ENCODE data around the gene FGR.
A peak's percentile ranks its signal among the peaks of the same experiment; 100 is the strongest.

Gene FGR

GRCh38 chr1:27575840-27576331, 59.1 kb downstream of the FGR start:
- TF ChIP-seq CTCF (IDR thresholded peaks at IDR 0.05; ENCODE audit: extremely low read depth, insufficient read depth, missing control alignments): peak; percentile 15
- DNase-seq (ENCODE audit: low spot score): peak; percentile 79
- in situ Hi-C loops (cut with MboI; ENCODE audit: low pct_unique_long_range_greater_than_20kb, low sequenced_read_pairs, unreplicated experiment): no loop called here

- TF ChIP-seq CTCF (IDR thresholded peaks at IDR 0.05; ENCODE audit: extremely low read depth, insufficient read depth, missing control alignments): peak; percentile 32
- DNase-seq (ENCODE audit: low spot score): no peak
- in situ Hi-C loops (cut with MboI; ENCODE audit: low pct_unique_long_range_greater_than_20kb, low sequenced_read_pairs, unreplicated experiment): no loop called here
Measured at GRCh38 chr1:27574871-27575831, 59.8 kb downstream of the FGR start.

- DNase-seq (ENCODE audit: low spot score): no peak
- in situ Hi-C loops (cut with MboI; ENCODE audit: low pct_unique_long_range_greater_than_20kb, low sequenced_read_pairs, unreplicated experiment): no loop called here
- no peak for TF ChIP-seq CTCF (IDR thresholded peaks at IDR 0.05; ENCODE audit: extremely low read depth, insufficient read depth, missing control alignments)
Measured at GRCh38 chr1:27574001-27574781, 60.8 kb downstream of the FGR start.

GRCh38 chr1:27572679-27573426, 62.1 kb downstream of the FGR start:
- TF ChIP-seq CTCF (IDR thresholded peaks at IDR 0.05; ENCODE audit: extremely low read depth, insufficient read depth, missing control alignments): no peak
- DNase-seq (ENCODE audit: low spot score): no peak
- in situ Hi-C loops (cut with MboI; ENCODE audit: low pct_unique_long_range_greater_than_20kb, low sequenced_read_pairs, unreplicated experiment): no loop called here

GRCh38 chr1:27572019-27572678, 62.8 kb downstream of the FGR start:
- DNase-seq (ENCODE audit: low spot score): no peak
- TF ChIP-seq CTCF (IDR thresholded peaks at IDR 0.05; ENCODE audit: extremely low read depth, insufficient read depth, missing control alignments): no peak
- in situ Hi-C loops (cut with MboI; ENCODE audit: low pct_unique_long_range_greater_than_20kb, low sequenced_read_pairs, unreplicated experiment): no loop called here

Measured in GM13977 (cell line).